Measurements from ENCODE around the gene CXCR1. TPM values are rescaled to one million over a fixed set of nuclear protein-coding genes. Genes with fewer than 3 reads are reported as not detected.

CXCR1 gene
- total RNA-seq, 1 donor from 2014 or later: 0.44 TPM

DNA sequence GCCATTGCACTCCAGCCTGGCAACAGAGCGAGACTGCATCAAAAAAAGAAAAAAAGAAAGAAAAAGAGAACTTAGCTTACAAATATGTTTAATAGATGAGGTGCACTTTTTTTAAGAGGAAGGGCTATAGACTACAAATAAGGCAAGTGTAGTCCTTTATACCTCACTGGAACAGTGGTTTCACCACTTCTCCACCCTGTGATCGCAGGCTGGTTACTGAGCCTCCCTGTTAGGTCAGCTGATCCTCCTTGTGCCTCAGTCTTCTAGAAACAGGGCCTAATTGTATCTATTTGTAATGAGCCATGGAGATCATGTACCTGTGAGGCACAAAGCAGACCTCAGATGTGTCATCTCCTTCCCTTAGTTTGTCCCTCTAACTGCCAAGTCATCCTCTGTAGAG lies 36.4 kb downstream of the CXCR1 start:
- H3K27ac ChIP-seq (replicated peaks): no peak overlapping the region

DNA sequence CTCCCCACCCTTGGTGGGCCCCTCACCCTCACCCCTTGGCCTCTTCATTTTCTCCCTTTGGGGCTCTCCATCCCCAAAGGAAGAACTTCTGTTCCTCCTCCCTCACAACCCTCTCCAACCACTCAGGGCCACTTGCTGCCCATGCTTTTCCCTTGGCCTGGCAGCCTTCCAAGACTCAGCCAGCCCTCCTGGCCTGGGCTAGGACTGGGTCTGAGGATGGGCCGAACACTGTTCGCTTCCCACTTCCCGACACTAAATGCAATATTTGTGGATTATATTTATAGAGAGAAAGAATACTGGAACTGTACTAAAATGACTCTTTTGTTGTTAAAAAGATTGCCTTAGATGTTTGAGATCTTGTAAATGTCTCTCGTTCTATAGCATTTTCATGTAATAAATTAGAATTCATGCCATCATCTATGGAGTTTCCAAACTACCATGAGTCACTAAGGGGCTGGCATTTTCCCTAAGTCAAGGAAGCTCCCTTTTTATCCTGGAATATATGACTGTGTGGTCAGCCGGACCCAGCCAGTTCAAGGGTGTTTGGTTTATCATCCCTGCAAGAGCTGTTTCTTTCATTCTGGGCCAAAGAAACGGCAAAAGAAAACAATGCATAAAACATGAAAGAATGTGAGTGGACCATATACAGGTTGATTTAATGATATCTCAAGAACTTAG lies 37.2 kb downstream of the CXCR1 start:
- TF ChIP-seq CTCF (IDR thresholded peaks at IDR 0.05; ENCODE audit: borderline replicate concordance): no peak
- intact Hi-C loops (cut with micrococcal nuclease): no loop called here

More for the DNA sequence above, 36.4 kb downstream of the CXCR1 start:
- intact Hi-C loops (cut with micrococcal nuclease): no loop called here
- H3K9me3 ChIP-seq (replicated peaks): no peaks in the 10 kb centered on the region
- no peak overlapping the region for H3K4me3 ChIP-seq
- H3K36me3 ChIP-seq: no peaks in the 10 kb centered on the region
- peaks cover 49% of the 10 kb centered on the region for H3K27me3 ChIP-seq (ENCODE audit: low read depth)
- H3K4me1 ChIP-seq: peaks cover 2% of the 10 kb centered on the region
- no peak for DNase-seq
- TF ChIP-seq CTCF (IDR thresholded peaks at IDR 0.05; ENCODE audit: borderline replicate concordance): no peak

DNA sequence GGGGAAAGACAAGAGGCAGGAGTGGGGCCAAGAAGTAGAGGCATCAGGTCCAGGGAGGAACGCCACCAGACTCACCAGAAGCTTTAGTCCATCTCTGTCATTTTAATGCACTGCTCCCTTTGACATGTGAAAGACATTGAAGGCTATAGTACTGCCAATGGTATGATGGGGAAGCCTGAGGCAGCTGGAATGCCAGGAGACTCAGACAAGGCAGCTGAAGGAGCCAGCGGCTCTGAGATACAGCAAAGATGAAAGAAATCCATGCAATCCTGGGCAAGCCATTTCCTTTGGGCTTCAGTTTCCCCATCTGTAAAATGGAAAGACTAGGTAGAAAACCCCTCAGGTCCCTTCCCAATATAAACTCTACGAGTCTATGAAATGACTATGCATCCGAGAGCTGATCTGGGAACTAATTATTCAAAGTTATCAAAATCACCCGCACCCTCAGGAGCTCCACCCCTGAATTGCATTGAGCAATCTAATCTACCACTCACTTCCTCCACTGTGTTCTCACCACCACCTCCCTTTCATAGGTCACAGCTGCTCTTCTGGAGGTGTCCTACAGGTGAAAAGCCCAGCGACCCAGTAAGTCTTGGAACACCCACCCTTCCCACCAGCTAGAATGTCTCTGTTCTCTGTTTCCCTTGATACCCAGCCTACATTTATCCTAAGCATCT lies 37.8 kb downstream of the CXCR1 start:
- H3K36me3 ChIP-seq: no peaks in the 10 kb centered on the region
- intact Hi-C loops (cut with micrococcal nuclease): no loop called here
- peaks cover 9% of the 10 kb centered on the region for H3K4me1 ChIP-seq
- no peak for TF ChIP-seq CTCF (IDR thresholded peaks at IDR 0.05; ENCODE audit: borderline replicate concordance)
- H3K27ac ChIP-seq (replicated peaks): no peak overlapping the region
- H3K4me3 ChIP-seq: no peak overlapping the region
- no peak for DNase-seq
- H3K27me3 ChIP-seq (ENCODE audit: low read depth): peaks cover 35% of the 10 kb centered on the region
- no peaks in the 10 kb centered on the region for H3K9me3 ChIP-seq (replicated peaks)

More for the DNA sequence above, 37.2 kb downstream of the CXCR1 start:
- DNase-seq: no peak
- Histone ChIP-seq H3K27me3 (ENCODE audit: low read depth) (peaks cover 41% of the 10 kb centered on the region), H3K4me1 (peaks cover 9% of the 10 kb centered on the region), H3K36me3 (no peaks in the 10 kb centered on the region), H3K27ac (replicated peaks) (no peak overlapping the region), H3K4me3 (no peak overlapping the region), H3K9me3 (replicated peaks) (no peaks in the 10 kb centered on the region)

GRCh38 chr2:218127929-218128455 lies 38.8 kb downstream of the CXCR1 start:
- no peak for TF ChIP-seq CTCF (IDR thresholded peaks at IDR 0.05; ENCODE audit: borderline replicate concordance)
- intact Hi-C loops (cut with micrococcal nuclease): no loop called here
- H3K27me3 ChIP-seq (ENCODE audit: low read depth): peaks cover 27% of the 10 kb centered on the region
- no peaks in the 10 kb centered on the region for H3K36me3 ChIP-seq
- DNase-seq: no peak
- H3K4me1 ChIP-seq: peaks cover 9% of the 10 kb centered on the region
- H3K27ac ChIP-seq (replicated peaks): no peak overlapping the region
- no peak overlapping the region for H3K4me3 ChIP-seq
- H3K9me3 ChIP-seq (replicated peaks): peaks cover under 1% of the 10 kb centered on the region

DNA sequence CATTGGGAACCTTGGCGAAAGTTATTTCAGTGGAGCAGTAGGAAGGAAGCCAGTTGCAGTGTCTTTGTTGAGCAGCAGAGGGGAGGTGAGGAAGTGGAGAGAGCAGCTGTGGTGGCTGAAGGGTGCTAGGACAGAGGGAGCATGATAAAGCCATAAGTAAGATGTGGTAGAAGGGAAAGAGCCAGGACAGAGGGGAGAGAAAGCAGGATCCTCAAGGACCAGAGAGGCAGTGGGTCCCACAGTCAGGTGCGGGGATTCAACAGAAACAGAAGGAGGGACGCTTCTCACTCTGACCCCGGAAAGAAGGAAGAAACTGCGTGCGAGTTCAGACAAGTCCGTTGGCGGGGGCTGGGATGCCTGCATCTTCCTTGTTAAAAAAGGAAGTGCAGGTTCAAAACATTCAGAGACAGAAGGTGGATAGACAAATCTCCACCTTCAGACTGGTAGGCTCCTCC lies 41.1 kb downstream of the CXCR1 start, which contains the start of gene CXCR2:
TSS of gene CXCR2 (plus strand) at position 403 of the 455 bp plus-strand sequence. CDS start 8,774 bp downstream, outside the sequence.
- Histone ChIP-seq H3K4me3 (no peak within 1 kb of the TSS), H3K27ac (replicated peaks) (no peak within 1 kb of the TSS), H3K4me1 (peaks cover 9% of the 10 kb centered on the region), H3K9me3 (replicated peaks) (peaks cover 24% of the 10 kb centered on the region), H3K27me3 (ENCODE audit: low read depth) (peaks cover 27% of the 10 kb centered on the region), H3K36me3 (no peaks in the 10 kb centered on the region)
- no peak for TF ChIP-seq CTCF (IDR thresholded peaks at IDR 0.05; ENCODE audit: borderline replicate concordance)
- peak; percentile 33 for DNase-seq
- intact Hi-C loops (cut with micrococcal nuclease): no loop called here

Measured in left ventricle myocardium inferior (tissue), 1 donor.